NCI-H1048 (cell line): ENCODE measurements around the gene LRRC75B.
"Not testable (repeated sequence)": the region's sequence is repeated elsewhere in the genome, so short reads cannot be mapped to it uniquely, and the experiment has no call there.

Experiments
- DNase-seq: peaks from one replicate; lab custom pipeline; 2025; lab: John Stamatoyannopoulos, UW

The LRRC75B gene

DNA sequence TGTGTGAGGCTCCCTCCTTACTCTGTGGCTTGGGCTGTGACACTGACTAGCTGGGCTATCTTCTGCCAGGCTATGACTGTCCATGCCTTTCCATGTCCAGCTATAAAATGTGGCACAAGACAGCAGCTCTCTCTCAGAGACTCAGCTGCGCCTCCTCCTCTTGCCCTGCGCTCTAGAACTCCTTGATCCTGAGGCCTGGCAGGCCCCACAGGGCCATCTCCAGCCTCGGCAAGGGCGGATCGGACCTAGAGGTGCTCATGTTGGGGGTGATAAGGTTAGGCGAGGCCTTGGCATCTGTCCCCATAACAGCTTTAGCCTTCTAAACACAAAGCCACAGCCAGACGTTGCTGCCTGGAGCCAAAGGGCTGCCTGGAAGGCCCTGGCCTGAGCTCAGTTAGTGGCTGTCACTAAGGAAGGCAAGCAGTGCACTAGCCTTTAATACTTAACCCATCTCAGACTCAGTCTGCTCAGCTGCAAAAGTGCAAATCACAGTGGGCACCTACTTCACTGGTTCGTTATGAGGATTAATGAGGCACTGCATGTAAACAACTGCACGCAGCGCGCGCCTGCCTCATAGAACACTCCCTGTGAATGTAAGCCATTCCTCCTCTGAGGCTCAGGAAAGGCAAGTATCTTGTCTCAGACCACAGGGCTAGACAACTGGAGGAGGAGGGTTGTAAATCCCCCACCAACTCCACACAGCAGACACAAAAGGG lies 39.1 kb downstream of the LRRC75B start:
- DNase-seq = no peak

DNA sequence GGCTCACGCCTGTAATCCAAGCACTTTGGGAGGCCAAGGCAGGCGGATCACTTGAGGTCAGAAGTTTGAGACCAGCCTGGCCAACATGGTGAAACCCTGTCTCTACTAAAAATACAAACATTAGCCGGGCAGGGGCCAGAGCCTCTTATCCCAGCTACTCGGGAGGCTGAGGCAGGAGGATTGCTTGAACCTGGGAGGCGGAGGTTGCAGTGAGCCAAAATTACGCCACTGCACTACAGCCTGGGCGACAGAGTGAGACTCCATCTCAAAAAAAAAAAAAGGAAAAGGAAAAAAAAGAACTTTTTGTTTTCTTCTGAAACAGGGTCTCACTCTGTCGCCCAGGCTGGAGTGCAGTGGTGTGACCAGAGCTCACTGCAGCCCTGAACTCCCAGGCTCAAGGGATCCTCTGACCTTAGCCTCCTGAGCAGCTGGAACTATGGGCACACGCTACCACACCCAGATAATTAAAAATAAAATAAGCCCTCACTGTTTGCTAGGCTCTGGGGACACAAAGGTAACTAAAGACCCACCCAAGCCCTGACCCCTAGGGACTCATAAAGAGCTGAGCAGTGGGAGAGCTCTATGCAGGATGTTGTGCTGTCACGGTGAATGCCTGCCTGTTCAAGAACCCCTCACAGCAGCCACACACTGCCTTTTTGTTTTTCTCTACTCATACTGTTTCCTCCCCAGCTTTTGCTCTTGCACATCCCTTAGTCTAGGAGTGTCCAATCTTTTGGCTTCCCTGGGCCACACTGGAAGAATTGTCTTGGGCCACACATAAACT lies 40.2 kb downstream of the LRRC75B start:
- DNase-seq = not testable (repeated sequence)

DNA sequence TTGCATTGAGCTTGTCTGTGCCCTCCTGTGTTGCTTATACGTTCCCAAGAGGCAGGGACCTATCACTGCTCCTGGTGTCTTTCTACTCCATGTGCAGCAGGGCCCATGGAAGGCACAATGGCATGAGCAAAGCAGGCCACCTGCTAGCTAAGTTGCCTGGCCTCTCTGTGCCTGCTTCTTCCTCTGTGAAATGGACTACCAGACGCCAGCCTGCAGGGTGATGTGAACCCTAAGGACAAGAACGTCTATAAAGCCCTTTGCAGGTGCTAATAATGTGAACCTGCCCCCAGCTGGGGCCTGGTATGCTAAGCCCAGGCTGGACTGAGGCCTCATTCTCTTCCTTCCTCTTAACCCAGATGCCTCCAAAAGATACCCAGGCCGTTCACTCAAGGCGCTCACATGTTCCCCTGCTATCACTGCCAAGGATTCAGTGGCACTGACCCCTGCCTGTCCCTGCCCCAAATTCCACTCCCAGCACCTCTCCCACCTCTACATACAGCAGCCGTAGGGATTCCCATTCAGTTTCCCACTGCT lies 41.9 kb downstream of the LRRC75B start:
- DNase-seq = no peak

DNA sequence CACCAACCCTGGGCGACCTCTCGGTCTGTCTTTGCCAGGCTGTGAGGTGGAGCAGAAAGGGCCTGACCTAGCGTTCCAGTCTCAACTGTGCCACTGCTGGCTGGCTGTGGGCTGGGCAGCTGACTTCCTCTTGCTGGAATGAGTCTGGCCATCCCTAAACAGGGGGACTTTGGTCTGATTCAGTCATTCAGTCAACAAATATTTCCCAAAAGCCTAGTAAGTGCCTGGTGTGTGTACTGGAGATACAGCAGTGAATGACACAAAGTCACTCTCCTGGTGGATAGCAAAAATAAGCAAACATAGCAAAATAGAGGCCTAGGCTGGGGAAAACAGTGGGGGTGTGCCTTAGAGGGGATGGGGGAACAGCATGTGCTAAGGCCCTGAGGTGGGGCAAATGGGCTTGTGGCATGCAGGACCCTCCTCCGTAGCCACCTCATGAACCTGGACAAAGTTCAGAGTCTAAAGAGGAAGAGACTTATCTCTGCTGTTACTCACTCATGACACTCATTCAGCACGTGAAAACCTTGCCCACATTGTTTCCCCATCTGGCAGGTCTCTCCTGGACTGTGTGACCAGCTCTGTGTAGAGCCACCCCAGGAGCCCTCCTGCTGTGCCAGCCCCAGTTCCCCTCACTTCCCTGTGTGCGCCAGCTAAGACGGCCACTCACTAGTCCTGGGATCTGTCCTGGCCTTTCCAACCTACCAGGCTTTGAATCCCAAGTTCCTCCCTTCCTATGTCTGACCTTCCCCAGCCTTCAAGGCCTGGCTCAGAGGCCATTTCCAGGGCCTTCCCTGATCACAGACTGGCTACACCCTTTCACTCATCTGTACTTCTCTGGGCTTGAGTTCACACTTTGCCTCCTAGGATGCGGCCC lies 42.6 kb downstream of the LRRC75B start:
- no peak for DNase-seq

DNA sequence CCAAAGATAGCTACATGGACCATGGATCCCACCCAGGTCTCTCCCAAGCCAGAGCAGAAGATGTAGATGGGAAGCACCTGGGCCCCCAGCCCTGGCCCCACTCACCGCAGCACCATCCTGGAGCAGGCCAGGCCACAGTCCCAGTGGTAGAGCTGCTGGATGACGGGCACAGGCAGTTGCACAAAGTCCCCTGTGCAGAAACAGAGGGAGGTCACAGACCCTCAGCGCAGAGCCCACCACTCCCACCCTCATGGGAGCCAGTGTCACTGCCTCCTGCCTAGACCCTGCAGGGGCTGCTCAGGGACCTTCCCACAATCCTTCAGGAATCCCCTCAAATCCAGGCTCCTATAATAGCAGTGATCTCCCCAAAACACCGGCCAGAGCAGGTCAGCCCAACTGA lies 44.1 kb downstream of the LRRC75B start:
- DNase-seq = no peak

DNA sequence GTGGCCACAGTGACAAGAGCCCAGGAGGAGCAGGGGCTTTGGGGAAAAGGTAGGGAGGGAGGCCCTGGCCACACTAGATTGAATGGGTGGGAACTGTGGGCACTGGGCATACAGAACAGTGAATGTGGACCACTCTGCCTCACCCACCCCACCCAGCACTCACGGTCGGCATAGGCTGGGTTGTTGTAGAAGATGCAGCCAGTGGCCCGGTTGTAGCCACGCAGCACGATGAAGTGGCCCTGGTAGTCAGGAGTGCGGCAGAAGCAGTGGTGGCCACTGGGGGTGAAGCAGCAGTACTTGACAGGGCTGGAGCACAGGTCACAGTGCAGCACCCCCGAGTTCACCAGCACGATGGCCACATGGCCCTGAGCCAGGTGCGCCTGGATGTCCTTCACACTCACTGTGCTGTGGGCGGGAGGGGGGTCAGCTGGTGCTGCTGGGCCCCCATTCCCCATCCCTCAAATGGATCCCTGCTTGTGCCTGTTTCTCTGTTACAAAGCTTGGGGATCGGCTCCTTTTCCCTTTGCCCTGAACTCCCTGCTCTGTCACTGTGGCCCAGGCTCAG lies 49.1 kb downstream of the LRRC75B start:
- no peak for DNase-seq

DNA sequence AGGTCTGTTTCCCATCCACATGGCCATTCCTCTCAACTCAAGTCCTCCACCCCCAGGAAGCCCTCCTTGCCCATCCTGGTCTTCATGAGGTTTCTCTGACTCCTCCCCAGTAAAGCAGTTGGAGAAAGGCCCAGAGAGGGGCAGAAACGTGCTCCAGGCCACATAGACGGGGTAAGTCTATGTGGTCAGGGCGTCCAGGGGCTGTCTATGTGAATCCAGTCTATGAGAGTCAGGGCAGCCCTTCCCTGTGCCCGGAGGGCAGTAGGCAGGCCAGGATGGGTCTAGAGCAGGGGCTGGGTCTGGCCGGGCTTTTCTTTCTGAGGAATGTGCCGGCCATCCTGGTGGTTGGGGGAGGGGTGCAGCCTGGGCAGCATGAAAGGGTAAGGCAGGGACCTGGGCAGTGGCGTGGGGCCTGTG lies 49.7 kb downstream of the LRRC75B start:
- no peak for DNase-seq

DNA sequence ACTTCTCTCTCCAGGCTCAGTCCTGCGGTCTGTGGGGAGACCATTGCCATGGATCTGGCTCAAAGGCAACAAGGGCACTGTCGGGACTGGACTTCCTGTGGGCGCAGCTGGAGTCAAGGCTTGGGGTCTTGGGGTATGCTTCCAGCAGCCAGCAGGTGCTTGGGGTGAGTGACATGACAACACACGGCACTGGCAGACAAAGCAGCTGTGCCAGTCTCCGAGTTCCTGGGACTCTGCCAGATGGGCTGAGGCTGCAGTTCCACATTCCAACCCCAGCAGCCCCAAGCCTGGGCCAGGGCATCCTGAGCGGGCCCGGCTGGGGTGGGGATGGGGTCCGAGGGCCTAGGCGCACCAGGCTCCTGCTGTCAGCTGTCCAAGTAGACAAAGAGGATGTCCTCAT lies 50.2 kb downstream of the LRRC75B start:
- no peak for DNase-seq

DNA sequence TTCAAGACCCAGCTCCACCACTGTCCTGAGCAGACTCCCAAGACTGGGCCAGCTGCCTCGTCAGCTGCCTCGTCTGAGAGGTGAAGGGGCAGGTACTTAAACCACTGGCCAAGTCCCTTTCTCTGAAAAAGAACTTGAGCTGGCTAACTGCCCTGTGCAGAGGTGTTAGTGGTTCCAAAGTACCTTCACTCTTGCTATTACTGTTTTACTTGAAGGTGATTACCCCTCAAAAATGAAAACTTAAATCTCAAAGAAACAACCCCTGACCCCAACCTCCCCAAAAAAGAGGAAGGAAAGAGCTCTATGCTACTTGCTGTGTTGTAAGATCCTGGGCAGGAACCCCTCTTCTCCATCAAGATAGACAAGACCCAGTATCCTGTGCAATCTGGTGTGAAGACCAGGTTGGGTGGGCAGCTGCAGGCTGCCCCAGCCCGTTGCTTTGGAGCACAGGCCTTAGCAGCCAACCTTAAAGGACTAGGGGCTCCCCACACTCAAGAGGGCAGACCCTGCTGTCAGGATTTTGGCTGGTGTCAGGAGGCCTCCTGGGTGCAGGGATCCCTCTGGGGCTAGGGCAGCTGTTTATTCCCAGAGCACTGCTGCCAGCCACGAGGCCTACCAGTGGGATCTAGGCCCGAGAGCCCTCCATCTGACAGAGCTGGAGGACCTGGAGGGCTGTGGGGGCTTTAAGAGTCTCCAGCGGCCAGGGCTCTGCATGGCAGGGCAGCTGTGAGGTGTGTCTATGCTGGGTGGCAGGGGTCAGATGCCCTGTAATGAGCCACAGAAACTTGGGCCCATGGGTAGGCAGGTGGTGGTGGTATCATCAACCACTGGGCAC lies 51.0 kb downstream of the LRRC75B start:
- DNase-seq = no peak

DNA sequence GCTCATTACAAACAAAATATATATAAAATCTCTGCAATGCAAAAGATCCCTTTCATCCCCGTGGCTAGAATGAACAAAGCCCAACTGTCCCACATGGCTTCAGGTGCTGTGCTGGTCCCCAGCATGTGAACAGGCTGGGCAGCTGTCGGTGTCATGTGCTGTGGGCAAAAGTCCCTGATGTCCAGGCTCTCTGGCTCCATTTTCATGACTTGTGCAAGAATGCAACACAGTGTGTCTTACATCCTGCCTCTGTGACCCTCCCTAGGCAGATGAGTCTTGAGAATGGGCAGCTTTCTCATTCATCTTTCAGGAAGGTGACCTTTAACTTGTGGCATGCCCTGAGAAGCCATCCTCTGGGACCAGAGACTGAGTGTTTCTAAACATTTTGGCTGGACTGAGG lies 52.4 kb downstream of the LRRC75B start:
- no peak for DNase-seq

DNA sequence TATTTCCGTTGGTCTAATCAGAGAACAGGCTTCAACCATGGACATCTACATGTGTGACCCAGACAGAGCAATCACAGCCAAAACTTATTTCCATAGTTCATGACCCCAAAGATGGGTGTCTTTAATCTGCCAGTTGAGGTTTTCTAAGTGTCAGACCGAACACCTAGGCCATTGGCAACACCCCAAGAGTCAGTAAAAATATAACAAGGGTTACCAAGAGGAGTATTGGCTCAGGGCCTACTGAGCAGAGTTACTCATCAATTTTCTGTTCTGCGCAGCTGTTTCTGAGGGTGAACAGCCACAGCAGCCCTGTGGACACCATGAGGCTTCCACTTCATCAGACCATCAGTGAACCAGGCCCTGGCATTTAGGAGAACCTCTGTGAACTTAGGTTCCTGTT lies 56.8 kb downstream of the LRRC75B start:
- no peak for DNase-seq
